GM10266 (cell line): ENCODE measurements around the gene FPR1.

Experiments used
- DNase-seq: peaks from one replicate; pipeline ENCODE4 v3.0.0; 2012; ENCODE audit errors: extremely low spot score
- TF ChIP-seq, protein P1 (sequence below): IDR thresholded peaks from 2 replicates; pipeline ENCODE4 v1.5.1; 2012; ENCODE audit warnings: mild to moderate bottlenecking, low read depth; ENCODE audit not compliant: control insufficient read depth, insufficient read depth; ENCODE audit errors: missing control alignments

Gene FPR1

DNA sequence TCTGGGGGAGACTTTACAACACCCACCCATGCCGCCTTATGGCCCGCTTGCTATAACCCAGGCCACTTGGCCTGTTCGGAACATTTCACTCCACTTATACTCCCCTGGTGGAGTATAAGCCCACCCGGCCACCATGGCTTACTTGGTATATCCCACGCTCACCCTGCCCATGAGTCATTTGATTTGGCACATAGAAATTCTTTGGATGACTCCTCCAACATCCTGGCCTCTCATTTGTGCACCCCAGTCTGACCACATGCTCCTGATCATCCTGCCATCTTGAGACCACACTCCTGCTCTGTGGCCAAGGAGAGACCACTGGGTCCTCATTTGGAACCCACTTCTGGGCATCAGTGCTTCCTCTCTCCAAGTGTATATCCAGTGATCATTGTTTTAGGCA is 53.4 kb downstream of the FPR1 start:
- TF ChIP-seq, protein P1, sequence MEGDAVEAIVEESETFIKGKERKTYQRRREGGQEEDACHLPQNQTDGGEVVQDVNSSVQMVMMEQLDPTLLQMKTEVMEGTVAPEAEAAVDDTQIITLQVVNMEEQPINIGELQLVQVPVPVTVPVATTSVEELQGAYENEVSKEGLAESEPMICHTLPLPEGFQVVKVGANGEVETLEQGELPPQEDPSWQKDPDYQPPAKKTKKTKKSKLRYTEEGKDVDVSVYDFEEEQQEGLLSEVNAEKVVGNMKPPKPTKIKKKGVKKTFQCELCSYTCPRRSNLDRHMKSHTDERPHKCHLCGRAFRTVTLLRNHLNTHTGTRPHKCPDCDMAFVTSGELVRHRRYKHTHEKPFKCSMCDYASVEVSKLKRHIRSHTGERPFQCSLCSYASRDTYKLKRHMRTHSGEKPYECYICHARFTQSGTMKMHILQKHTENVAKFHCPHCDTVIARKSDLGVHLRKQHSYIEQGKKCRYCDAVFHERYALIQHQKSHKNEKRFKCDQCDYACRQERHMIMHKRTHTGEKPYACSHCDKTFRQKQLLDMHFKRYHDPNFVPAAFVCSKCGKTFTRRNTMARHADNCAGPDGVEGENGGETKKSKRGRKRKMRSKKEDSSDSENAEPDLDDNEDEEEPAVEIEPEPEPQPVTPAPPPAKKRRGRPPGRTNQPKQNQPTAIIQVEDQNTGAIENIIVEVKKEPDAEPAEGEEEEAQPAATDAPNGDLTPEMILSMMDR, result no peak
- DNase-seq, result no peak

GRCh38 chr19:51697169-51697776 is 54.4 kb downstream of the FPR1 start:
- TF ChIP-seq, protein P1, result no peak
- no peak for DNase-seq

GRCh38 chr19:51696606-51697005 is 55.1 kb downstream of the FPR1 start:
- TF ChIP-seq, protein P1, result no peak
- no peak for DNase-seq
